Keratinocyte (primary cell): ENCODE results near the gene NPIPB9. TPM values are rescaled to one million over a fixed set of nuclear protein-coding genes. Genes with fewer than 3 reads are reported as not detected.
"Not testable (repeated sequence)": the region's sequence is repeated elsewhere in the genome, so short reads cannot be mapped to it uniquely, and the experiment has no call there.

ENCODE experiments used
- DNase-seq: peaks from one replicate; pipeline ENCODE4 v3.0.0-alpha.2; 2011; ENCODE audit warnings: low read depth, missing footprints, low spot score
- FAIRE-seq: peaks from 2 replicates; lab custom pipeline; 2011; peaks lifted over from hg19 to GRCh38; lab: Jason Lieb, UNC
- H2AFZ ChIP-seq: 2 replicates; pipeline ENCODE4 v1.6.0; 2012; ENCODE audit warnings: low read length, control low read depth, inconsistent platforms; ENCODE audit not compliant: control insufficient read depth
- H3K27ac ChIP-seq: 2 replicates; pipeline ENCODE4 v1.5.1; 2011; ENCODE audit warnings: low read length; ENCODE audit not compliant: control insufficient read depth, insufficient read depth
- H3K27me3 ChIP-seq: 3 replicates; pipeline ENCODE4 v1.6.0; 2011; ENCODE audit warnings: low read length; ENCODE audit not compliant: control insufficient read depth, insufficient read depth; ENCODE audit errors: extremely low read depth
- H3K36me3 ChIP-seq, 2 experiments: 2 replicates in 1 of 2; 3 replicates in 1 of 2; pipeline ENCODE4 v1.5.1; 2011; ENCODE audit warnings: low read length in 2 of 2, mild to moderate bottlenecking in 1 of 2; ENCODE audit not compliant: control insufficient read depth in 2 of 2, insufficient read depth in 2 of 2; ENCODE audit errors: extremely low read depth in 1 of 2
- H3K4me1 ChIP-seq: 3 replicates; pipeline ENCODE4 v1.5.1; 2011; ENCODE audit warnings: low read length; ENCODE audit not compliant: control insufficient read depth, insufficient read depth; ENCODE audit errors: extremely low read depth
- H3K4me2 ChIP-seq: 3 replicates; pipeline ENCODE4 v1.6.0; 2011; ENCODE audit warnings: low read depth, low read length; ENCODE audit not compliant: control insufficient read depth, insufficient read depth; ENCODE audit errors: extremely low read depth
- H3K4me3 ChIP-seq, 3 experiments: fragments of 200-600 bp in 1 of 3; sonication (generic) in 1 of 3; 2 replicates in 2 of 3; 3 replicates in 1 of 3; pipeline ENCODE4 v1.5.1; 2011 to 2016; ENCODE audit warnings: low read length in 3 of 3, mild to moderate bottlenecking in 3 of 3, control low read depth in 2 of 3, inconsistent platforms in 1 of 3, low read depth in 1 of 3, mixed read lengths in 1 of 3, mixed run types in 1 of 3, moderate library complexity in 1 of 3; ENCODE audit not compliant: control insufficient read depth in 2 of 3, insufficient read depth in 2 of 3; ENCODE audit errors: extremely low read depth in 1 of 3
- H3K79me2 ChIP-seq: 2 replicates; pipeline ENCODE4 v1.6.0; 2012; ENCODE audit warnings: low read length; ENCODE audit not compliant: control insufficient read depth, insufficient read depth
- H3K9ac ChIP-seq: 3 replicates; pipeline ENCODE4 v1.6.0; 2011; ENCODE audit warnings: low read length; ENCODE audit not compliant: control insufficient read depth, insufficient read depth; ENCODE audit errors: extremely low read depth
- H3K9me1 ChIP-seq: 3 replicates; pipeline ENCODE4 v1.6.0; 2011; ENCODE audit warnings: low read length; ENCODE audit not compliant: control insufficient read depth, insufficient read depth; ENCODE audit errors: extremely low read depth
- H3K9me3 ChIP-seq: 2 replicates; pipeline ENCODE4 v1.5.1; 2012; ENCODE audit warnings: low read depth, low read length; ENCODE audit not compliant: control insufficient read depth
- H4K20me1 ChIP-seq: 3 replicates; pipeline ENCODE4 v1.6.0; 2011; ENCODE audit warnings: low read length; ENCODE audit not compliant: control insufficient read depth, insufficient read depth; ENCODE audit errors: extremely low read depth
- CTCF ChIP-seq, 3 experiments: IDR thresholded peaks in 1 of 3; conservative IDR thresholded peaks in 1 of 3; optimal IDR thresholded peaks in 1 of 3; 2 replicates in 2 of 3; 3 replicates in 1 of 3; pipeline versions ENCODE3 to v1.5.1; 2011; ENCODE audit warnings: low read length in 3 of 3, mild to moderate bottlenecking in 3 of 3, moderate library complexity in 2 of 3, control low read depth in 1 of 3, inconsistent platforms in 1 of 3; ENCODE audit not compliant: insufficient read depth in 2 of 3; ENCODE audit errors: extremely low read depth in 1 of 3
- dilution Hi-C: fragments of 300-500 bp; cut with MboI; formaldehyde crosslinking; loops from one replicate; pipeline ENCODE4 v1.7.0; 2020; ENCODE audit warnings: low sequenced_read_pairs; ENCODE audit not compliant: extremely low pct_ligation_motif_present
- polyA plus RNA-seq, 5 experiments: library from polyadenylated mRNA; depleted of rRNA in 3 of 5; stranded (reverse) in 3 of 5; stranded (forward) in 1 of 5; unstranded in 1 of 5; fragments of >200 nt; gene quantifications; 1 replicate in 1 of 5; 2 replicates in 3 of 5; 3 replicates in 1 of 5; pipeline versions ENCODE4 v1.2.1 to v1.2.3, GENCODE V29; 2011 to 2012; ENCODE audit warnings: missing spikeins in 2 of 5, low read depth in 1 of 5, low replicate concordance in 1 of 5

NPIPB9 gene
- polyA plus RNA-seq, 1 donor (not counting 4 experiments of a cell fraction or from before 2014, with no cell fraction given), result 0.38 TPM

GRCh38 chr16:28802235-28803019 is 50.8 kb downstream of the NPIPB9 start:
- H3K9me3 ChIP-seq, H4K20me1 ChIP-seq, DNase-seq, FAIRE-seq, H3K27me3 ChIP-seq, H3K4me1 ChIP-seq, dilution Hi-C loops, H2AFZ ChIP-seq, H3K9me1 ChIP-seq, H3K27ac ChIP-seq, H3K4me2 ChIP-seq, H3K79me2 ChIP-seq, H3K36me3 ChIP-seq, H3K4me3 ChIP-seq, H3K9ac ChIP-seq: not testable (repeated sequence)
- peak in 1 of 3 experiments; percentile 22 for TF ChIP-seq CTCF (optimal IDR thresholded peaks at IDR 0.05 in 1 of 3, IDR thresholded peaks at IDR 0.05 in 1 of 3, conservative IDR thresholded peaks at IDR 0.05 in 1 of 3; ENCODE audit: extremely low read depth in 1 of 3, insufficient read depth in 2 of 3, low read length in 3 of 3)

- H3K27me3 ChIP-seq, dilution Hi-C loops, DNase-seq, H4K20me1 ChIP-seq, H3K9me3 ChIP-seq, H3K4me3 ChIP-seq, H3K4me2 ChIP-seq, H3K79me2 ChIP-seq, H3K27ac ChIP-seq, FAIRE-seq, H3K4me1 ChIP-seq, H2AFZ ChIP-seq, H3K9ac ChIP-seq, H3K36me3 ChIP-seq, H3K9me1 ChIP-seq: not testable (repeated sequence)
Measured at GRCh38 chr16:28807445-28808120, 56.0 kb downstream of the NPIPB9 start.
